GM08714 (cell line): ENCODE results near the gene CTDSP1.

Experiments used
- H3K4me3 ChIP-seq: fragments of 200-500 bp; sonication (Bioruptor generic); 2 replicates; pipeline ENCODE4 v1.5.1; 2014; ENCODE audit warnings: mild to moderate bottlenecking, low read length, inconsistent platforms
- ZNF274 ChIP-seq: IDR thresholded peaks from 2 replicates; pipeline ENCODE4 v1.6.1; 2012; ENCODE audit warnings: mild to moderate bottlenecking, low read depth, low read length

Gene CTDSP1

GRCh38 chr2:218434456-218434855, 34.8 kb downstream of the CTDSP1 start:
- no peak for TF ChIP-seq ZNF274
- no peak overlapping the region for H3K4me3 ChIP-seq

- no peak overlapping the region for H3K4me3 ChIP-seq
- no peak for TF ChIP-seq ZNF274
Measured at GRCh38 chr2:218435003-218435982, 35.6 kb downstream of the CTDSP1 start.

GRCh38 chr2:218436992-218437391, 37.3 kb downstream of the CTDSP1 start:
- no peak overlapping the region for H3K4me3 ChIP-seq
- TF ChIP-seq ZNF274: no peak

- TF ChIP-seq ZNF274: no peak
- H3K4me3 ChIP-seq: no peak overlapping the region
Measured at GRCh38 chr2:218437969-218438368, 38.3 kb downstream of the CTDSP1 start.

GRCh38 chr2:218438596-218438995, 38.9 kb downstream of the CTDSP1 start:
- no peak for TF ChIP-seq ZNF274

GRCh38 chr2:218444692-218445357, 45.2 kb downstream of the CTDSP1 start:
- H3K4me3 ChIP-seq: no peak overlapping the region

More at GRCh38 chr2:218438596-218438995, 38.9 kb downstream of the CTDSP1 start:
- H3K4me3 ChIP-seq: no peak overlapping the region

GRCh38 chr2:218445602-218446001, 45.9 kb downstream of the CTDSP1 start:
- no peak for TF ChIP-seq ZNF274
- no peak overlapping the region for H3K4me3 ChIP-seq

More at GRCh38 chr2:218444692-218445357, 45.2 kb downstream of the CTDSP1 start:
- TF ChIP-seq ZNF274: no peak

- H3K4me3 ChIP-seq: no peak overlapping the region
- TF ChIP-seq ZNF274: no peak
Measured at GRCh38 chr2:218446547-218446946, 46.9 kb downstream of the CTDSP1 start.

GRCh38 chr2:218447072-218447471, 47.4 kb downstream of the CTDSP1 start:
- no peak for TF ChIP-seq ZNF274
- H3K4me3 ChIP-seq: no peak overlapping the region

- H3K4me3 ChIP-seq: no peak overlapping the region
- no peak for TF ChIP-seq ZNF274
Measured at GRCh38 chr2:218448934-218449333, 49.3 kb downstream of the CTDSP1 start.

GRCh38 chr2:218452079-218452478, 52.4 kb downstream of the CTDSP1 start:
- no peak overlapping the region for H3K4me3 ChIP-seq
- TF ChIP-seq ZNF274: no peak
